Pulmonary artery endothelial cell (primary cell): ENCODE measurements around the gene SUSD4. TPM values are rescaled to one million over a fixed set of nuclear protein-coding genes. Genes with fewer than 3 reads are reported as not detected.
"Not testable (repeated sequence)": the region's sequence is repeated elsewhere in the genome, so short reads cannot be mapped to it uniquely, and the experiment has no call there.

ENCODE experiments used
- DNase-seq: peaks from one replicate; pipeline ENCODE4 v3.0.0-alpha.2; 2011; ENCODE audit warnings: low read depth, low spot score
- total RNA-seq: library from RNA; depleted of rRNA; stranded (reverse); fragments of >200 nt; gene quantifications from 2 replicates; pipeline ENCODE4 v1.2.3, GENCODE V29; 2014

Gene SUSD4, protein sequence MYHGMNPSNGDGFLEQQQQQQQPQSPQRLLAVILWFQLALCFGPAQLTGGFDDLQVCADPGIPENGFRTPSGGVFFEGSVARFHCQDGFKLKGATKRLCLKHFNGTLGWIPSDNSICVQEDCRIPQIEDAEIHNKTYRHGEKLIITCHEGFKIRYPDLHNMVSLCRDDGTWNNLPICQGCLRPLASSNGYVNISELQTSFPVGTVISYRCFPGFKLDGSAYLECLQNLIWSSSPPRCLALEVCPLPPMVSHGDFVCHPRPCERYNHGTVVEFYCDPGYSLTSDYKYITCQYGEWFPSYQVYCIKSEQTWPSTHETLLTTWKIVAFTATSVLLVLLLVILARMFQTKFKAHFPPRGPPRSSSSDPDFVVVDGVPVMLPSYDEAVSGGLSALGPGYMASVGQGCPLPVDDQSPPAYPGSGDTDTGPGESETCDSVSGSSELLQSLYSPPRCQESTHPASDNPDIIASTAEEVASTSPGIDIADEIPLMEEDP
- total RNA-seq: not detected in 2 replicates

DNA sequence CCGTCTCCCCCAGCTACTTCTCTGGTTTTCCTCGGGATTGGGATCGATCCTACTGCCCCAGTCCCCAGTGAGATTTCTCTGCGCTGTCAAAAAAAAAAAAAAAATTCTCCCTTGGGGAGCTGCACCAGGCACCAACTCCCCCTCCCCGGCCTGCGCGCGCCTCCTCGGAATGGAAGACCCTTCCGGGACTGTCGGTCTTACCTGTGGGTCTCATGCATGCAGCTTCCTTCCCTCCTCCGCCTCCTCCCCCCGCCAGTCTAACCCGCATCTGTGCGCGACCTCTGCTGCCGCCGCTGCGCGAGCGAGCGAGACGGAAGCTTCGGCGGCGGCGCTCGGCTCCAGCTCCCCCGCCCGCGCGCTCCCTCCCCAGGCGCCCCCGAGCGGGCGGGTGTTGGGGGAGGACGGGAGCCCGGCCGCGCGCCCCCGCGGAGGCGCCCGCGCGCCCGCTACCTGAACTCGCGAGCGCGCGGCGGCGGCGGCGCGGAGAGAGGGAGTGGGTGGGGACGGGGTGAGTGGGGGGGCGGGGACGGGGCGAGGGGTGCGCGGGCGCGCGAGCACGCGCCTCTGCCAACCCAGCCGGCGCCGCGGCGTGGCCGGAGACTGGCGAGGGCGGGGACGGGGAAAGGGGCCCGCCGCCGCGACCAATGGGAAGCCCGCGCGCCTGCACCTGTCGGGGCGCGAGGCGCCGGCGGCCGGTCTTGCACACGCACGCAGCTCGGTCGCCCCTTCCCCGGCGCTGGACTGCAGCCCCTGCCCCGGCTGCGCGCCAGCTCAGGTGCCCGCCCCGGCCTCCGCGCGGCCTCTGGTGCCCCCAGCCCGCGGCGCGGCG lies at the start of gene SUSD4:
Gene SUSD4, minus strand, starts transcription at position 321 of the 829 bp plus-strand sequence. CDS start 751 bp downstream, outside the sequence.
- DNase-seq: no peak

DNA sequence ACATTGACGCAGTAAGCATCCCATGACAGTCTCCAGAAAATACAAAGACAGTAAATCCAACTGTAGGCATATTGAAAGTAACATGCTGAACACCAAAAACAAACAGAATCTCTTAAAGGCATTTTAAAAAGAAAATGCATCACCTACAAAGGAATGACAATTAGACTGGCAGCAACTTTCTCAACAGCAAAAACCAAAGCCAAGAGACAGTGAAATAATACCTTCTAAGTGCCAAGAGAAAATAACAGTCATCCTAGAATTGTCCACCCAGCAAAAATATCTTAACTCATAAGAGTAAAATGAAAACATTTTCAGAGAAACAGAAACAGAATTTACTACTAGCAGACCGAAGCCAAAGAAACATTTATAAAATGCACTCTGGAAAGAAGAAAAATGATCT lies 49.2 kb upstream of the SUSD4 start:
- no peak for DNase-seq

DNA sequence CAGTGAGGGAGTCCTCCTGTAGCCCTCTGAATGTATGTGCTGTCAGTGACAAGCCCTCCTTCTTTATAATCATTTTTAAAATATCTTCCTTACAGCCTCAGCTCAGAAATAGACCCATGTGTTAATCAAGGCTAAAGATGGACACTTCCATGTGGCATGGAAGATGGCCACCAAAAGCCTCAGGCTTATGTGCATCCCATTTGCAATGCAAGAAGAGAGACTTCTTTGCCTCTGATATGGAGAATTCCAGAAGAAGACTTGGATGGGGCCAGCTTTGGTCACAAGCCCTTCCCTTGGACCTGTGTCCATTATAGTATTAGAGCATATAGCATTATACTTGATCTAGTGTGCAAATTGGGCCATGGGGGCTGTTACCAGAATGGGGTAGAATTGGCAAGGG lies 47.7 kb upstream of the SUSD4 start:
- no peak for DNase-seq

- DNase-seq: no peak
These were observed 47.3 kb upstream of the SUSD4 start for GRCh38 chr1:223411309-223411708.

GRCh38 chr1:223410036-223410435 lies 46.1 kb upstream of the SUSD4 start:
- DNase-seq: no peak

DNA sequence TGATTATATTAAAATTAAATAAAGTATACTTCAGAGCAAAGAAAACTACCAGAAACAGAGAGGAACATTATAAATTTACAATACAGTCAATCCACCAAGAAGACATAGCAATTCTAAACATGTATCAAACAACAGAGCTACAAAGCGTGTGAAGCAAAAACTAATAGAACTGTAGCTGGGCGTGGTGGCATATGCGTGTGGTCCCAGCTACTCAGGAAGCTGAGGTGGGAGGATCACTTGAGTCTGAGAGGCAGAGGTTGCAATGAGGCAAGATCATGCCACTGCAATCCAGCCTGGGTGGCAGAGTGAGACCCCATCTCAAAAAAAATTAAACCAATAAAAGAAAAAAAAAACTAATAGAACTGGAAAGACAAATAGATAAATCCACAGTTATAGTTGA lies 41.5 kb upstream of the SUSD4 start:
- DNase-seq: no peak

DNA sequence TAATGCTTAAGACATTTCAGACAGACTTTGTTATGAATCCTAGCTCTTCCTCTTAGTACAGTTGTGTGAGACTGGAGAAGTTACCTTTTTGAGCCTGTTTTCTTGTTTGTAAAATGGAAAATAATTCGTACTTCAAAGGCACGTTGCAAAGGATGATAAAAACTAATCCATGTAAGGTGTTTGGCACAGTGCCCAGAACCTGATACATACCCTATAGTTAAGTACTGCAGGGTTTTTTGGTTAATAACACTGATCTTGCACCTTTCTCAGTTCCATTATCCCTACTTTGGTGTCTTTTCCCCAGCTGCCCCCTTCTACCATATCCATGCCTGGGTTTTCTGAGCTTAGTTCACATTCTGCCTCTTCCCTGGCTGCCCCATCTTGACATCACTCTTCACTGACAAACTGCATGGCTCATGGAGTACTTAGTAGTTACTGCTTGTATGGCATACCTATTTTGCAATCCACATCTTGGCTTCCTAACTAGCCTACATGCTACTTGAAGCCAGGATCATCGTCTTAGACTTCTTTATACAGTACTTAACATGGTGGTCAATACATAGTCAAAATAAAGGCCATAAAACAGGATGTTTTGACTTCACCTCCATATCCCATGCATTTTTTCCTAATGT lies 39.3 kb upstream of the SUSD4 start:
- no peak for DNase-seq

GRCh38 chr1:223402790-223403142 lies 38.8 kb upstream of the SUSD4 start:
- DNase-seq: no peak

- no peak for DNase-seq
These were observed 38.2 kb upstream of the SUSD4 start for GRCh38 chr1:223401873-223402789.

DNA sequence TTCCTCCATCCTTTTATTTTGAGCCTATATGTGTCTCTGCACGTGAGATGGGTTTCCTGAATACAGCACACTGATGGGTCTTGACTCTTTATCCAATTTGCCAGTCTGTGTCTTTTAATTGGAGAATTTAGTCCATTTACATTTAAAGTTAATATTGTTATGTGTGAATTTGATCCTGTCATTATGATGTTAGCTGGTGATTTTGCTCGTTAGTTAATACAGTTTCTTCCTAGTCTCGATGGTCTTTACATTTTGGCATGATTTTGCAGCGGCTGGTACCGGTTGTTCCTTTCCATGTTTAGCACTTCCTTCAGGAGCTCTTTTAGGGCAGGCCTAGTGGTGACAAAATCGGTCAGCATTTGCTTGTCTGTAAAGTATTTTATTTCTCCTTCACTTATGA lies 35.4 kb upstream of the SUSD4 start:
- DNase-seq: not testable (repeated sequence)

GRCh38 chr1:223394706-223395105 lies 30.7 kb upstream of the SUSD4 start:
- DNase-seq: no peak

DNA sequence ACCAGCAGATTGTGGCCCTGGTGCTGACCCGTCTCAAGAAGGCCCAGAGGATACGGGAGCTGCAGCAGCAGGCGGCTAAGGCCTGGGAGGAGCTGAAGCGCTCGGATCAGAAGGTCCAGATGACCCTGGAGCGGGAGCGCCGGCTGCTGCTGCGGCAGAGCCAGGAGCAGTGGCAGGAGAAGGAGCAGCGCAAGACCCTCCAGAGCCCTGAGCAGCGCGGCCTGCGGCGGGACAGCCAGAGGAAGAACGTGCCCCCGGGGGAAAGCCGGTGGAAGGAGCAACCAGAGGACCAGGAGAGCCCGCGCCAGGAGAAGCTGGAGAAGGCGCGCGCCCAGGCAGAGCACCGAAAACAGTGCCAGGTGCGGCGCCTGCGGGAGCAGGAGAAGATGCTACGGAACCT lies 30.3 kb upstream of the SUSD4 start:
- DNase-seq: no peak

DNA sequence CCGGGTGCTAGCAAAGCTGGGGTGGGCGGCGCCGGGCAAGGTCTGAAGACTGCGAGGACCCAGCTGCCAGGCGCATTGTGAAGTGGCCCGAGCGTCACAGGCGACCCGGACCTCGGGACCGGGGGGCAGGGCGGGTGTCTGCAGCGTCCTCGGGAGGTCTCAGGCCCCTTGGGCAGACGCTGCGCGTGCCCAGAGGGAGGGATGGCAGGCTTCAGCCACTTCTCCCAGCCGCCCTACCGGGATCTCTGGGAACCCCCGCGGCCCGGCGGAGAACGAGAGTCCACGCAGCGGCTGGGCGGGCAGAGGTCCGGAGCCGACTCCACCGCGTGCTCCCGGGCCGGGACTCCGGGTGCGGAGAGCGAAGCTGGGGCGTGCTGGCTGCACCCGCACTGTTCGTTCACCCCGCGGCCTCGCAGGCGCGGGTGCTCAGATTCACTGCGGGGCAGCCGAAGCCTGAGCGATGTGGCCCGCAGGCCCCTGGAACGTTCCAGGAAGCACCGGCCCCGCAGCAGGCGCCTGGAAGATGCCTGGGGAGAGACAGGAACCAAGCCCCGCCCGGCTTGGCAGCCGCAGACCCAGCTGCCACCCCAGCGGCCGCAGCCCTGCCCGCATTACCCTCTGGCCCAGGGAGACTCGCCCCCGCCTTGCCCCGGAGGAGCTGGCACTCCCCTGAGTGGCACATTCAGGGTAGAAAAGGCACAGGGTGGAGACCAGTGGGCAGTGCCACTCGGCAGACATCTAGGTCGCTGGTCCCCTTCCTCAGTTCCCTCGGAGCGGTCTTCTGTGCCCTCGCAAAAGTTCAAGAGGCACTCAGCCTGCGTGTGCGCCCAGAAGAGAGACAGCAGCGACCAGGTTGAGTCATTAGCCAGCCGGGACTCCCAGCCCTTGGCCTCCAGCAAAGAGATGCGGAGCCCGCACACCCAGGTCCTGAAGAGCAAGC lies 29.6 kb upstream of the SUSD4 start, which contains the start of gene CCDC185:
Gene CCDC185, plus strand, starts transcription at position 141 of the 940 bp plus-strand sequence. Its CDS starts 61 bp downstream, at position 202.
- DNase-seq: no peak

DNA sequence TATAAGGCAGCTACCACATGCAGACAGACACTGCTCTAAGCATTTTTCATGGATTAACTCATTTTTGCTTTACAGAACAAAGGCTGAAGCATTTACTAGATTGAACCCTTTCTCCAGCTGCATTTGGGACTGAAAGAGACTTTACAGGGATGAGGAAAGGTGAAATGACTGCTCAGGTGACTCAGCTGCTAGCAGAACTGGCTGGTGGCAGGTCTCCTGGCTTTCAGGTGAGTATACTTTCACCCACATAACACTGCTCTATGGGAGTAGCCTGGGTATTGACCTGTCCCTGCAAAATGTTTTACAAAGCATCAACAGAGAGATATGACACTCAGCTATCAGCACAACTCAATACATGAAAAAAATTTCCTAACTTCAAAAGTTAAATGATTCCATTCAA lies 26.6 kb upstream of the SUSD4 start:
- no peak for DNase-seq

GRCh38 chr1:223386013-223386412 lies 22.0 kb upstream of the SUSD4 start:
- DNase-seq: no peak

- DNase-seq: no peak
These were observed 14.8 kb upstream of the SUSD4 start for GRCh38 chr1:223378754-223379153.

DNA sequence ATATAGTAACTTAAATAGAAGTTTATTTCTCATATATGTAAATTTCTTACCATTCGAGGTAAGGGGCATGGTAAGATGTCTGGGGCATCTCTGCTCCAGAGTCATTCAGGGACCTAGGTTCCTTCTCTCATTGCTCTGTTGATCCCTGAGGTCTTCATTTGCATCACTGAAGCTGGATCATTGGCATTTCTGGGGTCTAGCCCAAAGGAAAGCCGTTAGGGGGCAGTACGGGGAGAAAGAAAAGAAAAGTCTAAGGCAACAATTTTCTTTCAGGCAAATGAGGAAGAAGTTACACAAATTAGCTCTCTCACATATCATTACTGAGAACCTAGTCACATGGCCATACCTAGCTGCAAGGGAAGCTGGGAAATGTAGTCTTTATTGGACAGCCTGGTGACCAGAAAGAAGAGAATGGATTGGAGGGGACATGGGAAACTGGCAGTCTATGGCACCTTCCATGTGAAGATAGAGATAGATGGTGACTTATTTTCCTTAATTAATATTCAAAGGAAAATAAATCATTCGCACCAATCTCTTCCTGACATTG lies 10.2 kb upstream of the SUSD4 start:
- DNase-seq: no peak

- no peak for DNase-seq
These were observed 858 bp upstream of the SUSD4 start for GRCh38 chr1:223364685-223365382.
